NT2/D1 (cell line): ENCODE data around the gene SGCE.

Source experiments
- DNase-seq: peaks from one replicate; pipeline ENCODE4 v3.0.0-alpha.2; 2011; ENCODE audit warnings: low read depth, low spot score
- H3K27me3 ChIP-seq: 2 replicates; pipeline ENCODE4 v1.6.0; 2011; ENCODE audit warnings: mild to moderate bottlenecking; ENCODE audit not compliant: insufficient read length, insufficient read depth
- H3K36me3 ChIP-seq: 2 replicates; pipeline ENCODE4 v1.6.1; 2011; ENCODE audit warnings: mild to moderate bottlenecking, low read length, mixed read lengths; ENCODE audit not compliant: insufficient read depth, insufficient read length
- H3K4me1 ChIP-seq: 2 replicates; pipeline ENCODE4 v1.5.1; 2011; ENCODE audit not compliant: insufficient read depth, insufficient read length
- H3K4me3 ChIP-seq: 2 replicates; pipeline ENCODE4 v1.5.1; 2011; ENCODE audit warnings: low read depth; ENCODE audit not compliant: insufficient read length
- H3K9ac ChIP-seq: 2 replicates; pipeline ENCODE4 v1.6.0; 2011; ENCODE audit warnings: low read depth; ENCODE audit not compliant: insufficient read length
- H3K9me3 ChIP-seq: 2 replicates; pipeline ENCODE4 v1.5.1; 2011; ENCODE audit warnings: mild to moderate bottlenecking, low read length; ENCODE audit not compliant: insufficient read depth
- SUZ12 ChIP-seq: IDR thresholded peaks from 2 replicates; pipeline ENCODE4 v1.6.1; 2011; ENCODE audit not compliant: insufficient read length, insufficient read depth; ENCODE audit errors: extremely low read depth
- YY1 ChIP-seq: IDR thresholded peaks from 2 replicates; pipeline ENCODE4 v1.6.1; 2011; ENCODE audit not compliant: insufficient read length, insufficient read depth
- ZNF274 ChIP-seq: IDR thresholded peaks from 2 replicates; pipeline ENCODE4 v1.6.1; 2011; ENCODE audit warnings: mild to moderate bottlenecking, low read depth, low read length

Gene SGCE

DNA sequence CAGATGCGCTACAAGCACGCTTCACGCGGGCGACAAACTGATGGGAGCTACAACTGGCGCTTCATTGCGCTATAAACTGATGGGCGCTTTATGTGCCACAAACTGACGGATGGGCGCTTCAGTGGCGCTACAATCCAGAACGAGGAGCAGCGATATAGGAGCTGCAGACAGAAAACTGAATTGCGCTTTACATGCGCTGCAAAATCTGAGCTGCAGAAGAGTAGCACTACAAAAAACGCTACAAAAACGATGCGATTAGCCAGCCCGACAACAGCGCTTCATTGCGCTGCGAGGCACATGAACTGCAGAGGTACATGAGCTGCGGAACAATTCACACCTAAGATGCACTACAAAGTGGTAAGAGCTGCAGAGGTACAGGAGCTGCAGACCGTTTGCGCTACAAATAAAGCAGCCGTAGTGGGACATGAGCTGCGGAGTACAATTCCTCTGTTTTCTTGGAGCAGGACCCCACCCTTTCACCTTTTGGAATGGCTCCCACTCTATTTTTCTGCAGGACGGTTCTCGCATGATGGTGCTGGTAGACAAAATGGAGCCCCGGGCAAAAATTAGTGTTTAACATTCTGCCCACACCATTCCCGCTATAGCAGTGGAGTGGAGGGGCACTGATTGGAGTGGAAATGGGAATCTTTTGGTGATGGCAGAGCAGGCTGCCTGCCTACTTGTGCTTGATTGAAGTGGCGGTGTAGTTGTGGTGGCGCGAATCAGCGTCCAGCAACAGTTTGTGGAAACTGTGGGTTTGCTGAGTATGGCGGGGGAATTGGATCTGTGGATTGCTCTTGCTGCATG is 1.2 kb upstream of the SGCE start:
- peak overlapping the region; percentile 87 for H3K9ac ChIP-seq
- H3K4me1 ChIP-seq, result no peaks in the 10 kb centered on the region
- TF ChIP-seq ZNF274 (no peak), YY1 (no peak), SUZ12 (no peak)
- no peaks in the 10 kb centered on the region for H3K36me3 ChIP-seq
- no peak for DNase-seq
- no peaks in the 10 kb centered on the region for H3K27me3 ChIP-seq
- peak overlapping the region; percentile 88 for H3K4me3 ChIP-seq
- no peaks in the 10 kb centered on the region for H3K9me3 ChIP-seq

DNA sequence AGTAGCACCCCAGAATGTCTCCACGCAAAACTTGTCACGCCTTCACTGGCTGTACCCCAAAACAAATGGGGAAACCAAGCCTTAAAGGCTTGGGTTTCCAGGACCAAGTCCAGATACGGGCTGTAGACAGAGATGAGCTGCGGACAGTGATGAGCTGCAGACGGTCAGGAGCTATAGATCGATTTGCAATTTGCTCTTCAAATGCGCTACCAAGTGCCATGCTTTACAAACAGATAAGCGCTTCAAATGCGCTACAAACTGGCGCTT is 658 bp upstream of the SGCE start:
- Histone ChIP-seq H3K36me3 (no peaks in the 10 kb centered on the region), H3K9ac (peak overlapping the region; percentile 87), H3K4me3 (peak overlapping the region; percentile 88), H3K9me3 (no peaks in the 10 kb centered on the region), H3K4me1 (no peaks in the 10 kb centered on the region), H3K27me3 (no peaks in the 10 kb centered on the region)
- DNase-seq, result no peak
- no peak for TF ChIP-seq SUZ12
- TF ChIP-seq YY1, result no peak
- no peak for TF ChIP-seq ZNF274

DNA sequence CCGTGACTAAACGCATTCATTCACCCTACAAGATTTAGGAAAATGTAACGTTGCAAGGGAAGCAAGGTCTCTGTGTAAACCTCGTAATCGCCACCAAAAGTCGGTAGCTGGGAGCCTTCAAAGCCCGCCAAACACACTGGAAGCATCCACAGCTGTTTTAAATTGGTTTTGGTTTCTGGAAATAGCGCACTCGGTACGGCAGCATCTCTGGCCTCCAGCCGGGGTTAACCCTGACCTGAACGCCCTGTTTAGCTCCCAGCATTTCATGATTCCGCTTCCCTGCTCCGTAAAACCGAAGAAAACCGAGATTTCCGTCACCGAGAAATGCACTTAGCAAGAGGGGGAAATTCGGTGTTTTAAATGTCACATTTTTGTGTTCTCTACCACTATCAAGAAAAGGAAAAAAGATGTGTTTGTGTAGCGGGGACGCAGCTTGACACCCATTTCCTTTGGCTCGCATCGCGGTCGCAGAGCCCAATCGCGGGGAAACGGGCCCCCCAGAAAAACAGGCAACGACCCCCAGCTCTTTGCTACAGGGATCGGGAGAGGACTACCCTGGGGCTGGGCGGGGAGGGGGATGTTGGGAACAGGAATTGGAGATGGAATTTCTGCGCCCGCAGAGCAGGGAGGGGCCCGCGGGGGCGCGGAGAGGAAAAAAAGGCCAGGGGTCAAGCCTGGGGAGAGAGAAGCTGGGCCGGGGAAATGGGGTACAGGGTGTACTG is 646 bp downstream of the SGCE start:
- no peak for DNase-seq
- Histone ChIP-seq H3K4me3 (peak overlapping the region; percentile 85), H3K9ac (peak overlapping the region; percentile 93), H3K27me3 (no peaks in the 10 kb centered on the region), H3K36me3 (no peaks in the 10 kb centered on the region), H3K9me3 (no peaks in the 10 kb centered on the region), H3K4me1 (no peaks in the 10 kb centered on the region)
- TF ChIP-seq SUZ12 (no peak), YY1 (no peak), ZNF274 (no peak)

DNA sequence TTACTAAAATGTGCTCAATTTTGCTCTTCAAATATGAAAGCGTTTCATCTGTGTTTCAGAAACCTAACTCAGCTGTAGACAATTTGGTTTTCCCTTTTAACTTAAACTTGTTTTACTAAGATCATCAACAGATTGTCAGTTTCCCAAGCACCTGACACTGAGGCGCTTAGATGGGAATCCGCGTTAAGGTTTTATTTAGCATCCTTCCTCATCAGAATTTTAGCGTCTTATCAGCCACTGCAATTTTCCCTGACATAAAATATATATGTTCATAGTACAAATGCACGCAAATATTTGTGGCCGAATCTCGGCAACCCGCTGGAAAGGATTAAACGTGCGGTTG is 1.2 kb downstream of the SGCE start:
- peak overlapping the region; percentile 85 for H3K4me3 ChIP-seq

DNA sequence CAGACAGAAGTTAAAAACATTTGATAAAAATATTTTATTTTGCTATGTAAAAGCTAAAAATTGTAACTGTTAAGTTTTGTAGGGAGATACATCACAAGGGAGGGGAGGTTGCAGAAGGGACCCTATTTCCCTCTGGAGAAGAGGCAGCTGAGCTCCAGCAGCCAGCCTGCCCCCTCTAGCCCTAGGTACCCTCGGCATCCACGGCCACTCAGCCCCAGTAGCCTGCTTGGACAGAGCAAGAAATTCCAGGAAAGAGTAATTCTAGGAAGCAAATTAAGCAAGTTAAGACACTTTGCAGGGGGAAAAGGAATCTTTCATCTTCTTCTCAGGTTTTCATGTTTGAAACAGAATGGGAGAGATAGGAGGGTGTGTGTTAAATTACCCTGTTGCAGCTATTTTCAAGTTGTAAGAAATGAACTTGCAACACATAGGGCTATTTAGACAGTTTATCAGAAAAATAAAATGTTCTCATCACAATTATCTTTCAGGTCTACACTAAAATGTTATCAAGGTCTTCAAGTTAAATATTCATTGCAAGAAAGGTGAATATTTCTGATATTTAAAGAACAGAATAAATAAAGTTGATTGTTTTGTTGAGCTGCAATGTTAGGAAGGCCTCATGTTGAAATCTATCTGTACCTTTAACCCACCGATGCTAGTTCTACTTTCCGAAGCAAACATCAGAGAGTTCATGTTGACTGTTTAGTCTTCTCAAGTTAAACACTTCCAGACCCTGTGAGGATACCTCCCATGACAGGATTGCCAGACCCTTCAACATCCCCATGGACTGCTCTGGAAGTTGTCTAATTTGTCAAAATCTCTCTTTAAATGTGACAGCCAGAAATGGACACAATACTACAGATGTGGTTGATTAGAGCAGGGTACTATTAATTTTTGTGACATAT is 5.5 kb downstream of the SGCE start:
- Histone ChIP-seq H3K4me1 (no peaks in the 10 kb centered on the region), H3K9ac (no peak overlapping the region), H3K4me3 (no peak overlapping the region), H3K36me3 (no peaks in the 10 kb centered on the region), H3K9me3 (no peaks in the 10 kb centered on the region), H3K27me3 (no peaks in the 10 kb centered on the region)
- TF ChIP-seq SUZ12 (no peak), YY1 (no peak), ZNF274 (no peak)
- no peak for DNase-seq

More for the DNA sequence above, 1.2 kb downstream of the SGCE start:
- TF ChIP-seq ZNF274 (no peak), YY1 (no peak), SUZ12 (no peak)
- DNase-seq, result no peak
- peak overlapping the region; percentile 93 for H3K9ac ChIP-seq
- no peaks in the 10 kb centered on the region for H3K36me3 ChIP-seq
- no peaks in the 10 kb centered on the region for H3K9me3 ChIP-seq
- H3K4me1 ChIP-seq, result no peaks in the 10 kb centered on the region
- H3K27me3 ChIP-seq, result no peaks in the 10 kb centered on the region

DNA sequence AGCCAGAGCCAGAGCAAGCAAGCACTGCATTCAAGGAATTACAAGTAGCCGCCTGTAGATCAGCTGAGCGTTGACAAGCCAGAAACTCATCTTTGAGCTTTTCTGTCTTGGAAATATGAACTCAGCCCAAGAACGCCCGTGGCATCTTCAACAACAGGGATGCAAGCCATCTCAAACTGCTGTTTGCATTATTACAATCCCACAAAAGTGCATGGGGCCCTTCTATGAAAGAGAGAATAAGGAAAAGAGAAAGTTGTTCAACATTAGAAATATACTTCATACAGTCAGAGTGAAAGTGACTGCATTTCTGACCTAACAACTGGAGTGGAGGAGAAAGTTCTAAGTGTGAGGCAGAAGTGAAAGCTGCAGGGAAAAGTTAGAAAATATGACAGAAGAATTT is 6.5 kb downstream of the SGCE start:
- no peaks in the 10 kb centered on the region for H3K9me3 ChIP-seq
- H3K9ac ChIP-seq, result no peak overlapping the region
- H3K4me3 ChIP-seq, result no peak overlapping the region
- TF ChIP-seq ZNF274 (no peak), YY1 (no peak)
- H3K4me1 ChIP-seq, result no peaks in the 10 kb centered on the region
- no peaks in the 10 kb centered on the region for H3K36me3 ChIP-seq
- DNase-seq, result no peak
- no peaks in the 10 kb centered on the region for H3K27me3 ChIP-seq

DNA sequence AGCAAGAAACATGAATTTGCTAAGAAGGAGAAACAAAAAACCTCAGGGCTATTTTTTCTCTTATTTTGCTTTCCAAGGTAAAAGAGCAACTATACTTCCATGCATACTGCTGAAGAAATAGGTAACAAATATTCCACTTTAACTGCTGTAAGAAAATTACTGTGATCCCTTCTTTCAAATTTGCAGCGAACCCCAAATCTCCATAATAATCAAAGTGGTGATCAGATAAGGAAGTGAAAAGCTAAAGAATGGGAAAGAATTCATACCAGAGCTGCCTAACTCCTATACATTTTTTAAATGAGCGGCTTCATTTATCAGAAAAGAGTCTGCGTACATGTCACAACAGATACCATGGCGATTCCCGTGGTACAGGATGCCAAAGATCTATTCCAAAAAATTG is 7.2 kb downstream of the SGCE start:
- Histone ChIP-seq H3K9ac (no peak overlapping the region), H3K4me3 (no peak overlapping the region), H3K36me3 (no peaks in the 10 kb centered on the region), H3K4me1 (no peaks in the 10 kb centered on the region), H3K9me3 (no peaks in the 10 kb centered on the region), H3K27me3 (no peaks in the 10 kb centered on the region)
- no peak for TF ChIP-seq ZNF274
- TF ChIP-seq YY1, result no peak
- no peak for TF ChIP-seq SUZ12
- no peak for DNase-seq
